ENCODE measurements around the gene POLE. TPM values are rescaled to one million over a fixed set of nuclear protein-coding genes. Genes with fewer than 3 reads are reported as not detected.

POLE gene
- total RNA-seq, 1 experiment from 2014 or later = 147 TPM

GRCh38 chr12:132724506-132725241 lies 37.5 kb upstream of the POLE start:
- Histone ChIP-seq H3K4me2 (ENCODE audit: insufficient read depth, insufficient read length, low read length) (no peak overlapping the region), H4K20me1 (ENCODE audit: control insufficient read depth, insufficient read depth, insufficient read length) (no peaks in the 10 kb centered on the region), H3K27ac (ENCODE audit: insufficient read length, low read depth, low read length) (no peak overlapping the region), H2BK15ac (ENCODE audit: low read depth, low read length) (no peak overlapping the region), H2AFZ (ENCODE audit: low read length) (no peak overlapping the region), H2BK12ac (ENCODE audit: insufficient read length, low read depth, low read length) (no peak overlapping the region), H3K18ac (ENCODE audit: insufficient read length, low read depth, low read length) (no peak overlapping the region), H3K23ac (ENCODE audit: insufficient read length, low read depth, low read length) (no peak overlapping the region), H3T11ph (ENCODE audit: low read length) (no peak overlapping the region), H3K79me1 (ENCODE audit: insufficient read depth, low read depth, low read length, poor library complexity, severe bottlenecking) (no peaks in the 10 kb centered on the region), H2AK5ac (ENCODE audit: insufficient read length, low read length) (no peak overlapping the region), H2BK120ac (ENCODE audit: low read depth, low read length, poor library complexity, severe bottlenecking) (no peak overlapping the region), H3K4ac (ENCODE audit: low read depth, low read length) (no peak overlapping the region), H3K27me3 (ENCODE audit: insufficient read depth, low read length) (no peaks in the 10 kb centered on the region), H3K56ac (ENCODE audit: insufficient read length, low read depth, low read length) (no peak overlapping the region), H3K23me2 (ENCODE audit: insufficient read length, low read depth, low read length, poor library complexity, severe bottlenecking) (no peaks in the 10 kb centered on the region), H3K9me3 (ENCODE audit: control insufficient read depth, low read depth, low read length) (no peaks in the 10 kb centered on the region), H3K79me2 (ENCODE audit: insufficient read depth, low read length) (no peaks in the 10 kb centered on the region), H4K8ac (replicated peaks; ENCODE audit: insufficient read length, low read depth, low read length) (no peak overlapping the region), H3K9ac (ENCODE audit: extremely low read depth, insufficient read length, low read length) (no peak overlapping the region), H2BK20ac (ENCODE audit: low read depth, low read length, poor library complexity, severe bottlenecking) (no peak overlapping the region), H4K91ac (ENCODE audit: insufficient read length, low read depth, low read length) (no peak overlapping the region), H3K14ac (ENCODE audit: insufficient read depth, low read length) (no peak overlapping the region), H3K4me1 (ENCODE audit: insufficient read depth, low read length) (no peaks in the 10 kb centered on the region), H2BK5ac (ENCODE audit: insufficient read length, low read length) (no peak overlapping the region), H4K5ac (ENCODE audit: insufficient read length, low read depth, low read length) (no peak overlapping the region)
- no peak overlapping the region for H3K4me3 Mint-ChIP-seq
- TF ChIP-seq, protein P1, sequence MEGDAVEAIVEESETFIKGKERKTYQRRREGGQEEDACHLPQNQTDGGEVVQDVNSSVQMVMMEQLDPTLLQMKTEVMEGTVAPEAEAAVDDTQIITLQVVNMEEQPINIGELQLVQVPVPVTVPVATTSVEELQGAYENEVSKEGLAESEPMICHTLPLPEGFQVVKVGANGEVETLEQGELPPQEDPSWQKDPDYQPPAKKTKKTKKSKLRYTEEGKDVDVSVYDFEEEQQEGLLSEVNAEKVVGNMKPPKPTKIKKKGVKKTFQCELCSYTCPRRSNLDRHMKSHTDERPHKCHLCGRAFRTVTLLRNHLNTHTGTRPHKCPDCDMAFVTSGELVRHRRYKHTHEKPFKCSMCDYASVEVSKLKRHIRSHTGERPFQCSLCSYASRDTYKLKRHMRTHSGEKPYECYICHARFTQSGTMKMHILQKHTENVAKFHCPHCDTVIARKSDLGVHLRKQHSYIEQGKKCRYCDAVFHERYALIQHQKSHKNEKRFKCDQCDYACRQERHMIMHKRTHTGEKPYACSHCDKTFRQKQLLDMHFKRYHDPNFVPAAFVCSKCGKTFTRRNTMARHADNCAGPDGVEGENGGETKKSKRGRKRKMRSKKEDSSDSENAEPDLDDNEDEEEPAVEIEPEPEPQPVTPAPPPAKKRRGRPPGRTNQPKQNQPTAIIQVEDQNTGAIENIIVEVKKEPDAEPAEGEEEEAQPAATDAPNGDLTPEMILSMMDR (conservative IDR thresholded peaks at IDR 0.05) = no peak
- H3K4me1 Mint-ChIP-seq = no peaks in the 10 kb centered on the region
- no peaks in the 10 kb centered on the region; the same call in 1 of the 2 replicates for H3K27me3 Mint-ChIP-seq (ENCODE audit: low read depth)
- DNase-seq = no peak
- H3K36me3 Mint-ChIP-seq (ENCODE audit: insufficient read depth in 1 of 3, low read depth in 3 of 3) = peaks cover 55 to 93% (median 76%) of the 10 kb centered on the region in 3 experiments
- WGBS (ENCODE audit: extremely low coverage, insufficient read length, low lambda C conversion rate) = no CpG with 5 or more reads among the region's 30 CpGs
- H3K27ac Mint-ChIP-seq = peak overlapping the region; percentile 68 to 82 (median 79); a peak in 4 of 7 replicates
- peaks cover 5 to 9% of the 10 kb centered on the region in 2 experiments for H3K9me3 Mint-ChIP-seq

Measured in H9 (cell line).